Stimulated activated CD8-positive, alpha-beta memory T cell treated with anti-CD3 and anti-CD28 coated beads, Interleukin-12 subunit alpha, Interleukin-12 subunit beta, amount 100 ng/mL, for 24 hours (primary cell): ENCODE results near the gene PSD2.

Source experiments
- DNase-seq: peaks from one replicate; pipeline ENCODE4 v3.0.0-alpha.2; 2020; ENCODE audit errors: extremely low read depth

The PSD2 gene

GRCh38 chr5:139877129-139877597, 81.6 kb downstream of the PSD2 start:
- no peak for DNase-seq

DNA sequence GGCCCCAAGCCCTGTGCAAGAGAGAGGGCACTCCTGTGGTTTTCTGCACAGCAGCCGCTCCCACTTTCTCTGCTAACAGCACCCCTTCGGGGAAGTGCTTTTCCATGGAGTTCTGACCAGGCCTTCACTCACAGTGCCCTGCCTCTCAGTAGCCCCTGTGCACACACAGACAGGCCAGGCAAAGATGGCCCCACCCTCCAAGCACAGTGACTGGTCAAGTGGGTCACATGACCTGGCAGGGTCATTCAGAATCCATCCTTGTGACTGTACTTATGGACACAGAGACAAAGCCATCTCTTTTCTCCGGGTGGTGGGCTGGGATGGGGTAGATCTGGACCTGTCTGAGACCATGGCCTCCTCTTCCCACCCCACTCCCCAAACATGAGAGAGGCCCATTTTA, 82.5 kb downstream of the PSD2 start:
- no peak for DNase-seq

- DNase-seq, result no peak
Measured at GRCh38 chr5:139880416-139881142, 85.0 kb downstream of the PSD2 start.

DNA sequence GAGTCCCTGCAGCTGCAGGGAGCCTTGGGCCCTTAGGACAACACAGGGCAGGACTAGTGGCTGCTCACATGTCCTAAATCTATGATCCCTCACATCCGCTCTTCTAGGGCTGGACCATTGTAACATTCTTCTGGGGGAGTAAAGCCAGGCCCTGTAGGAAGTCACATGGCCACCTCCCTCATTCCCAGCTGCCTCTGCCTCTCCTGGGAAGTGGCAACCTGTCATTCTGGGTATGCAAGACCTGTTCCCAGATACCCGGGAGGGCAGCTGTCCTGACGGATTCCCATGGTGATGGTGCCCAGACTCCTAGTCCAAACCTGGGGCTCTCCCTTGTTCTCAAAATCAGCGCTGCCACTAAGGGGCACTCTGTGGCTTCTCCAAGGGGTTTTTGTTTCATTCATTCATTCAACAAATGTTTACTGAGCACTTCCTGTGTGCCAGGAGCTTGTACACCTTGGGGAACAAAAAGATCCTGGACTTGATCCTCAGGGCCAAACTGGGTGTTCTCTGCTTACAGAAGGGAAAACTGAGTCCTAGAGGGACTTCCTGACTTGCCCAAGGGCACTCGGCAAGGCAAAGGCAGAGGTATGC, 85.6 kb downstream of the PSD2 start:
- no peak for DNase-seq

- DNase-seq, result no peak
Measured at GRCh38 chr5:139882316-139882715, 86.7 kb downstream of the PSD2 start.

GRCh38 chr5:139882961-139883539, 87.4 kb downstream of the PSD2 start:
- DNase-seq, result no peak

DNA sequence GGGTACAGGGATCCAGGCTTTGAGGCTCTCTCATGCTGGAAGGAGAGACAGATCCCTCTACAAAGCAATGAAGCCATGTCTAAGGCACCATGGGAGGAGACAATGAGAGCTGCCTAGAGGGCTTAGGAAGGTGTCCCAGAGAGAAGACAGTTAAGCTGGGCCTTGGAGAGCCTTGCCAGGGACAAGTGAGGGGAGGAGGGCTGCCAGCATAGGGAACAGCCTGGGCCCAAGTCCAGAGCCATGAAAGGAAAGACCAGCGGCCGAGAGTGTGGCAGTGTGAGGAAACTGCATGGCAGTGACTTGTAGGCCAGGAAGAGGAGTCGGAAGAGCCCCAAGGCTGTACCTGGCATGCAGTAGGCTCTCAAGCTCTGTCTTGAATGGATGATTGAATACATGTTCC, 88.5 kb downstream of the PSD2 start:
- no peak for DNase-seq

DNA sequence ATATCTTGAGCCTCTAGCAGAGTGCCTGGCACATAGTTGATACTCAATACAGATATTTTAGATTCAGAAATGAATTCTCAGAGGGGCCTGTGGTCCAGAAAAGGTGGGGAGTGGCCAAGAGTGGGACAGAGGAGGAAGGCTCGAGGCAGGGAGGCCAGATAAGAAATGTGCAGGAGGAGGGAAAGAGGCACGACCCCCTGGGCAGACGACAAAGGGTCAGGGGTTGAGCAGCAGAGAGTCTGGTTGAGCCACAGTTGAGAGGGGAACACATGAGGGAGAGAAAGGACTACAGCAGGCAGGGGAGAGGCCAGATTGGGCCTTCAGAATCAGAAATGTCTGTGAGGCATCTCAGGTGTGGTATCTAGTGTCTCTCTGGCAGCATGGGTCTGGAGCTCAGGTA, 89.1 kb downstream of the PSD2 start:
- no peak for DNase-seq

- DNase-seq, result no peak
Measured at GRCh38 chr5:139885172-139885856, 89.7 kb downstream of the PSD2 start.

DNA sequence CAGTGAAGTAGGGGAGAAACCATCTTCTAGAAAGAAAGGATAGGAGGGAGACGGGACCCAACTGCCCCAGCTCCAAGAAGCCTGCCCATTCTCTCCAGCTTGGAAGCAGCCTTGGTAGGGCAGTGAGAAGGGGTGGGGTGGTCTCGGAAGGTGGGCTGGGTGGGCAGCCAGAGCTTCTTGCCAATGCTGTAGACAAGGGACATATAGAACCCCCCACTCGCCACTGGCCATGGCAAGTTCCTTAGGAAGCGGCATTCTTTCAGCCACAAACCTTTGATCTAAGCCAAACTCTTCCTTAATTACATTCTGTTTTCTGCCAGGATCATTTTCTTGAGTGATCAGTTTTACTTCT, 90.2 kb downstream of the PSD2 start:
- DNase-seq, result no peak

DNA sequence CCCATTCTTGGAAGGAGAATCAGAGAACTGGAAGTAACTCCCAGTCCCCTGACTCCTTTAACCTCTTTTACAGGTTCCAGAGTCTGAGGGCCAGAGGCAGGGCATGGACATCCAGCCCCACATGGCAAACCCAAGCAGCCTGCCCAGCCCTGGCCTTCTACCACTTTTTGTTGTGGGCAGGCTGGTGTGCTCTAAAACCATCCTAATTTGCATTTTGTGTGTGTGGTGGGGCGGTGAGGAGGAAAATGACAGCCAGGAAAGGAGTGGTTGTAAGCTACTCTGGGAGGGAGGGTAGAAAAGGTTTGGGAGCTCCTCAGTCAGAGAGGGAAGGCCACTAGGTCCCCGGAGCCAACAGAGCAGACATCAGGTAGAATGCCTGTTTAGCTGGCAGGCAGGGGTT, 90.6 kb downstream of the PSD2 start:
- no peak for DNase-seq

GRCh38 chr5:139888370-139888769, 92.8 kb downstream of the PSD2 start:
- DNase-seq, result no peak

DNA sequence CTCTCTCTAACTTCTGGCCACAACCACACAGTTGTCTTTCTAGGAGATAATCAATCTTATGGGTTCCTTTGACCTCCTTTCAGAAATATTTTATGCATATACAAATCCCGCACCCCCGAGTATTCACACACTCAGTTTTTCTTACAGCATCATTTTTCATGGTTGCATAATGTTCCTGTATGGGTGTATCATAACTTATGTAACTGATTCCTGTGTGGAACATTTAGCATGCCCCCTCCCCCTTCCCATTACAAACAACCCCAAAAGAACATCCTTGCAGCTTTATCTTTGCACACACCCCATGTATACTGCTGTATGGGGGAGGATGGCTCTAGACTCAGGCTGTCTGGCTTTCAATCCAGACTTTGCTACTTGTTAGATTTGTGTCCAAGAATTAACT, 93.8 kb downstream of the PSD2 start:
- no peak for DNase-seq

DNA sequence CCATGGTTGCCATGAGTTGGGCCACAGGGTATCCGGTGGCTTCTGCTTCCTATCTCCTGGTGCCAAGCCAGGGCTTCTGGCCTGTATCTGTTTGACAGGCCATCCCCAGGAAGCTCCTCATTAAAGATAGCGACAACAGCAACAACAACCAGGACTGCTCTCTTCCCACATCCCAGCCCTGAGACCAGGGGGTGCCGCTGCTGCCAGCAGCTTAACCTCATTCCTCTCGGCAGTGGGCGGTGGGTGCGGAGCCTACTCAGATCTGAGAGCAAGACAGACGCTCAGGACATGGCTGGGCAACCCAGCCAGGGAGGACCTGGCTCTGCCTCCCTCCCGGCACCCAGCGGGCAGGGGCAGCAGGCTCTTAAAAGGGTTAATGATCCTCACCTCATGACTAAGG, 98.3 kb downstream of the PSD2 start:
- no peak for DNase-seq
